Uterus (tissue), 2 donors: ENCODE measurements around the gene EEF2K.

Source experiments
- CTCF ChIP-seq, 4 experiments: fragments of 200-600 bp in 2 of 4; fragments of 450-650 bp in 2 of 4; sonication (generic) in 2 of 4; IDR thresholded peaks; one replicate each; pipeline ENCODE4 v1.5.1; 2016 to 2019; ENCODE audit warnings: antibody characterized with exemption in 4 of 4, mild to moderate bottlenecking in 2 of 4, moderate library complexity in 1 of 4
- POLR2A ChIP-seq, 2 donors: fragments of 450-650 bp; IDR thresholded peaks; one replicate each; pipeline ENCODE4 v1.6.1; 2016; ENCODE audit warnings: antibody characterized with exemption in 2 of 2, mild to moderate bottlenecking in 1 of 2, moderate library complexity in 1 of 2

GRCh38 chr16:22270525-22270924 is 64.4 kb downstream of the EEF2K start:
- TF ChIP-seq CTCF (IDR thresholded peaks at IDR 0.05) = no peak
- no peak for TF ChIP-seq POLR2A (IDR thresholded peaks at IDR 0.05)
